ACHN (cell line): ENCODE results near the gene PLXNC1.

Source experiments
- DNase-seq: peaks from one replicate; pipeline ENCODE4 v3.0.0-alpha.2; 2015
- in situ Hi-C: cut with HindIII; loops from 2 replicates; pipeline ENCODE4 v1.10.0; 2017; ENCODE audit warnings: low sequenced_read_pairs, low pct_ligation_motif_present, low pct_unique_long_range_greater_than_20kb

The PLXNC1 gene

DNA sequence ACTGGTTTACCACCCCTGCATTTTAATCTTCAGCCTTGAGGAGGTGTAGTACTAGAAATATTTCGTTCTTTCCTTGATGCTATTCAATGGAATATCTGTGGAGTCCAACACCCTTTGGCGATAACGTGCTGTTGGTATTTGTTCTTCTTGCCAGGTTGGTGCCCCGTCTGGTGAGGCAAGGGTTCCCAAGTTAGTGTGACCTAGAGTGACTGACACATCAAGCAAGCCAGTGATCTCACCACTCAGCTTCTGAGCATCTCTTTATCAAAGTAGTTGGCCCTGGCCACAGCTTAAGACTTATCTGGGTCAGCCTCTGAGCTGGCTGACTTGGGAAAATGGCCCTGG lies 60.2 kb downstream of the PLXNC1 start:
- in situ Hi-C loops, result no loop called here
- DNase-seq, result no peak

DNA sequence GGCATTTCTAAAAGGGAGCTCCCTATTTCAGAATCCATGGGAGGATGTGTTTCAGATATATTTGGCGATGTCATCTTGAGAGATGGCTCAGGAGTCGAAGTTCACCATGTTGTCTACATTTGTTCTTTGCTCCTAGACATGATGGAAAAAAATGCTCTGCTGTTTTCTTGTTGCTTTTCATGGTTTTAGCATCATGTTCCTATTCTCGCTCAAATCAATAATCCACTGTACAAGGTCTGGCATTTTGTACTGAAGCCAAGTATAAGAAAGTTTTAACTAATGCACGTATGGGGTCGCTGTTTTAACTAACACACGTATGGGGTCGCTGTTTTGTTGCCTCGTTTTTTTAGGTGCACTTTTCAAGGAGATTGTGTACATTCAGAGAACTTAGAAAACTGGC lies 60.9 kb downstream of the PLXNC1 start:
- in situ Hi-C loops, result no loop called here
- no peak for DNase-seq

DNA sequence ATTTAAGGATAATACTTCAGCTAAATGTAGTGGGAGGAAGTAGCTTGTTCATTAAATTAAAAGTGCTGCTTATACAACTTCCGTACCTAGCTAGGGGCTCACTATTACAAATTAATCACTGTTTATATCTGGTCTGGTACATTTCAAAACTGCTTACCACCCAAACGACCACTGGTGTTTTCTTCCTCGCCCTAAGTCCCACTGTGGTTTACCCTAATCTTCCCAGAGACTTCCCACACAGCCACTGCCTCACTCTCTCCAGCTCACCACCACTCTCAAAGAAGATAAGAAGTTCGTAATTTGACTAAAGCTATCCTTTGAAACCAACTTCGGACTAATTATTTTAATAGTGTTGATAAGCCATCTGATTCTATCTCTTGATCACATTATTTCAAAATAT lies 62.6 kb downstream of the PLXNC1 start:
- DNase-seq, result no peak
- in situ Hi-C loops, result no loop called here

DNA sequence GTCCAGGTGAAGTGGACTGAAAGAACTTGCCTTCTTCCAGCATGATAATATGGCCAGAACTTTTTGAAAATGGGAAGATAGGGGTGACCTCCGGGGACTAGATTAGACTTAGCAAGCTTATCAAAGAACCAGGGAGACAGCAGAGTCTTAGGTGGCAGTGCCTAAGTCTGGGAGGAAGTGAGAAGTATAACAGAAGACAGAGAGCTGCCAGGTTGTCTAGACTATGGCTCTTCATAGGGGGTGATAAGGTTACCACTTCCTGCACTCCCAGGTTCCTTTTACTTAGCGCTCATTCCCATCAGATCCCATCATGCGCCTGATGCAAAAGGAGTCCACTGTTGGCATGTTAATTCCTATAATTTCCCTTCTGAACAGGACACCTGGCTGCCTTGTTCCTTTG lies 69.9 kb downstream of the PLXNC1 start:
- no peak for DNase-seq
- in situ Hi-C loops, result no loop called here

DNA sequence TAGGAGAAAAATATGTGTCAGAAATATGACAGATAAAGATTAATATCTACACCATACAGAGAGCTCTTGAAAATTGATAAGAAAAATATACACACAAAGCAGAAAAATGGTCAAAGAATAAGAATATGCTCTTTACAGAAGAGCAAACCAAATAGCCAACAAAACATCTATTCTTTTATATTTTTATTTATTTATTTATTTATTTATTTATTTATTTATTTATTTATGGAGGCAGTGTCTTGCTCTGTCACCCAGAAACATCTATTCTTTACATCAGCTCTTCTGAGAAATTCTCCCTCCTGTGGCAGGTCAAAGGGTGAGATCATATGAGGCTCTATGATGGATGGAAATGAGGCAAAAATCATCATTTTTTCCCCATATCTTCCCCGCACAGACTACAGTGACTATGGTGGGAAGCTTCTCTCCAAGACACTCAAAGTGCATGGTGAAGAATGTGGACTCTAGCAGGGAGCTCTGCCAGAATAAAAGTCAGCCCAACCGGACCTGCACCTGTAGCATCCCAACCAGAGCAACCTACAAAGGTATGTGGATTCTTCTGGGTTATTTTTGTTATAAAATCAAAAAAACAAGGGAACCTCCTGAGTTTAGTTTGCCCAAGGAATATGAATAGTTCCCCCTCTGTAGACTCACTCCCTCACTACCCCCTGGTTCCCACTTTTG lies 71.4 kb downstream of the PLXNC1 start:
- in situ Hi-C loops, result no loop called here
- DNase-seq, result no peak

DNA sequence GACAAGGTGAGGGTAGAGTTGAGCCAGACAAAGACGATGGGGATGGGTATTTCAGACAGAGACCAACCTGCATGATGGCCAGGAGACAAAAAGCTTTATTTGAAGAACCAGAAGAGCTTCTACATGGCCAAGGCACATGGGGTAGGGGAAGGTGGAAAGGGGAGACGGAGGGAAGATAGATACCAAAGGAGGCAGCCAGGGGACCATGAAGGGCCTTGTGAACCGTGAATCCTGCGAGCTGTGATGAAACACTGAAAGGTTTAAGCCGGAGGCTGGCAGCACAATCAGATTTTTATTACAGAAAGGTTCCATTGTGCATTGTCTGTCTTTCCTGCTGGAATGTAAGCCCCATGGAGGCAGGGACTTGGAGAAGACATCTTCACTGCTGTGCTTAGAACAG lies 72.4 kb downstream of the PLXNC1 start:
- in situ Hi-C loops, result no loop called here
- no peak for DNase-seq

DNA sequence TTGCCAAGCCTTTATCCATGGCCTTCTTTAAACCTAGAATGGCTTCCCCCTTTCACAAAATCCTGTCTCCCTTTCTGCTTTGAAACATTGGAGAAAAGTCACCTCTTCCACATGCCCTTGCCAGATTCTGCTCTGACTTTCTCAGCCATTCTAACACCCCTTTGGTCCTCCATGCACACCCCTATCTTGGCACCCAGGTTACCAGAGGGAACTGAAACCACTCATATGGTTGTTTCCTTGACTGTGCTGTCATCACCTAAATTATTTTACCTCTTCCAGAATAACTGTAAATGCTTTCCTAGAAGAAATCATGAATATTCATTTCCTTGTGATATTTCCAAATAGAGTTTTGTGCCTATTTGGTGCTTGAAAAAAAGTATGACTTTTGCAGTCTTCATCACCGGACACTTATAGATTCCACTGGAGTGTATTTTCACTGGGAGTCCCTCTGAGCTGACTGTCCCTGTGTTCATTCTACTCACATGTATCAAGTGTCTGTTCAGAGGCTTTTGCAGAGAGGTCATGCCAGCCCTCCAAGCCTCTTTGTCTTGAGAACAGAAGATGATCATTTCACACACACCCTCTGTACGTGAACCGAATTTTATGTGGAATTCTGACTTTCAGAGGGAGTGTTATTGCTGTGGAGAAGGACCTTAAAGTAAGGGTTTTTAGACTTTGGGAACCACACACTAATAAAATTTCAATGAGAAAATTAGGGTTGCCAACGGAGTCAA lies 74.1 kb downstream of the PLXNC1 start:
- in situ Hi-C loops, result no loop called here
- no peak for DNase-seq

DNA sequence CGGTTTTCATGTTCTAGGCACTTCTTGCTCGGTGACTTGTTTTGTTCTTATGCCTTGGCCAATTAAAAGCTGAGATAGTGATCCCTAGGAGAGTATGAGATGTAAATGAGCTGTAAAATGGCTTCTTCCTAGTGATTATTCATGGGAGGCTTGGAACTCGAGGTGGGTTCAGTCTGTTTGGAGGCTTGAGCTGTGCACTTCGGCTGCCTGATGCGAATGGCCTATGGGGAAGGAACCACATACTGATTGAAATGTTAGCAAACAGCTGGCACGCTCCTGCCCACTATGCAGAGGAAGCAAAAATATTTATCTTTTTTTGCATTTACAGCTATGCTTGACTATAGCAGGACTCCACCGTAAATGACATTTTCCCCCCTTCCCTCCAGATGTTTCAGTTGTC lies 75.5 kb downstream of the PLXNC1 start:
- in situ Hi-C loops, result no loop called here
- no peak for DNase-seq

DNA sequence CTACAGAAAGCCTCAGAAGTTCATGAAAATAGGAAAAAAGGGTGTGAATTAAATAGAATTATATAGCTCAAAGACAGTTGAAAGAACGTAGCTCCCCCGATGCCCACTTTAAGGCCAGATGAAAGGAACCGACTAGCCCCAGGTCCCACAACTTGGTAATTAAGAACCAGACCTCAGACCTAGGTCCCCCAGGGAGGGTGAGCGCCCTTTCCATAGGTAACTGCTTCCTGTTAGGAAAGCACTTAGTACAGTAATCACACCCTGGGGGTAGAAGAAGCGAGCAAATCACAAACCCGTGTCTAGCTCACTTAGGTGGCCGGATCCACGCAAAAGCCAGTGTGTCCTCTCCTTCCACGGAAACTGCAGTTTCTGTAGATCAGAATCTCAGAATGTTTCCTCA lies 77.1 kb downstream of the PLXNC1 start:
- in situ Hi-C loops, result no loop called here
- no peak for DNase-seq

DNA sequence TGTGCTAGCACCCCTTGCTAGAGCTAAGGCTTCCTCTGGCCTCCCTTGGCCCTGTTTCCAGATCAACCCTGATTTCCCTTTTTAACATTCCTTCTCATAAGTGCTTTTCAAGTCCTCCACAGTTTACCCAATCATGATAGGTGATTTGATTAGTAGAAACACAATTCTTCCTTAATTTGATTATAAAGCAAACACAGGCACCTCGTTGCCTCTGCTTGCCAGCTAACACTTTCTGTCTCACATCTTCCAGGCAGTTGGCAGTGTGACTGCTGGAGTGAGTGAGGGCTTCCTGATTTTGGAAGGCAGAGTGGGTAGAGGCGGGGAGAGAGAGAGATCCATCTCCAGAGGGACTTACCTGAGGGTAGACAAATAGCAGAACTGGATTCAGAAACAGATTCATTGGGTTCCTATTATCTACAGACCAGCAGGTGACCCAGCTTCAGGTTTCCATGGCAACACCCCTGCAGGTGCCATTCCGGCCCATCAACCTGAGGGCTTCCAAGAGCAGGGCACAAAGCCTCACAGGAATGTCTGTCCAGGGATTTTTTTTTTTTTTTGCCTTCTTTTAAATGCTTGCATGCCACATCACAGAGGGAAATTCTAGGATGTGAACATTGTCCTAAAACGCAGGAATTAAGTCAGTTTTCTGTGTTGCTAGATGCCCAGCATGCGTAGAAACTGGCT lies 77.7 kb downstream of the PLXNC1 start:
- DNase-seq, result no peak

DNA sequence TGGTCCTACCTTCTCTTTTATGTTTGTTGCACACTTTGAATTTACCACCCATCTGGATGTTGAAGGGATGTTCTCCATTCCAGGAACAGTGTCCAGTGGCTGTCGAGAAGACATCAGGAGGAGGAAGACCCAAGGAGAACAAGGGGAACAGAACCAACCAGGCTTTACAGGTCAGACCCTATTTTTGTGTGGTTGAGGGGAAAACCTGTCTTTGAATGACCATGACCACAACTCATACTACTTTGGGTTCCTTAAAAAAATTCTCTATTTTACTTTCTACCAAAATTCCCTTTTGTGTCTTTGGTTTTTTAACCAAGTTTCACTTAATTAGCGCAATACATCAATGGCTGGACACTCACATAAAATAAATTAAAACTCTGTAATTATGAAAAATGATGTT lies 78.7 kb downstream of the PLXNC1 start:
- in situ Hi-C loops, result no loop called here
- no peak for DNase-seq

More for the DNA sequence above, 77.7 kb downstream of the PLXNC1 start:
- in situ Hi-C loops, result no loop called here

DNA sequence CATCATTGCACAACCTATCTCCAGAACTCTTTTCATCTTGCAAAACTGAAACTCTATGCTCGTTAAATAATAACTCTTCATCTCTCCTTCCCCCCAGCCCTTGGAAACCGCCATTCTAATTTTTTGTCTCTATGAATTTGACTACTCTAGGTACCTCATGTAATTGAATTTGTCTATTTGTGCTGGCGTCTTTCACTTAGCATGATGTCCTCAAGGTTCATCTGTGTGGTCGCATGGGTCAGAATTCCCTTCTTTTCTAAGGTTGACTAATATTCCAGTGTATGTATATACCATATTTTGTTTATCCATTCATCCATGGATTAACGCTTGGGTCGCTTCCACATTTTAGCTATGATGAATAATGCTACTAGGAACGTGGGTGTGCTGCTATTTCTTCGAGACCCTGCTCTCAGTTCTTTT lies 80.1 kb downstream of the PLXNC1 start:
- no peak for DNase-seq
- in situ Hi-C loops, result no loop called here

DNA sequence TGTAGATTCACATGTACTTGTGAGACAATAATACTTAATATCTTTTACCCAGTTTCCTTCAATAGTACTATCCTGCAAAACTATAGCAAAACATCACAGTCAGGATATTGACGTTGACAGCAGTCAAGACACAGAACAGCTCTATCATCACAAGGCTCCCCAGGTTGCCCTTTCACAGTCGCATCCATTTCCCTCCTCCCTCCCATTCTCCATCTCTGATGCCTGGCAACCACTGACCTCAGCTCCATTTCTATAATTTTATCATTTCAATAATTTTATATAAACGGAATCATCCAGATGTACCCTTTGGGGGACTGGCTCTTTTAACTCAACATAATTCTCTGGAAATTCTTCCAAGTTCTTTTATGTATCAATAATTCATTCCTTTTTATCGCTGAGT lies 81.5 kb downstream of the PLXNC1 start:
- in situ Hi-C loops, result no loop called here
- DNase-seq, result no peak

DNA sequence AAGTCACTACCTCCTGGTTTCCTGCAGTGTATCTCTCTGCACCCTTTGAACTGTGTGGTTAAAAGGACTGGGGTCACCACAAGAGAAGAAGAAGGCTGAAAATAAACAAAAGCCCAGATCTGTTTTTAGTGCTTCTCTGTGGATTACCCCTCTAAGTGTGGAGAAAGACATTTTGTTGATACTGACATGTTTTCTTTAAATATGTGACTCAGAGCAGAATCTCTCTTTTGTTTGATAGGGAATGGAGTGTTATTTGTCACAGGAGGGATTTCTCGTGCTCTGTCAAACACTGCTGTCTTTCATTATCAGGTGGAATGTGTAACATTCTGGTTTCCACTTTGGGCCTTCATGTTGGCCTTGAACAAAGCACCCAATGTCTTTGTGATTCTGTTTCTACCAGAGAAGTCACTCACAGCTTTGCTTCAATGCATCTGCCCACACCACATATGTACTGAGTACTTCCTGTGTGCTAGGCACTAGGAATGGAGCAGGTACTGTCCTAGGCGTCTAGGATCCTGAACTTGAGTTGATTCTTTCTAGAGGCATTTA lies 82.1 kb downstream of the PLXNC1 start:
- in situ Hi-C loops, result no loop called here
- no peak for DNase-seq

DNA sequence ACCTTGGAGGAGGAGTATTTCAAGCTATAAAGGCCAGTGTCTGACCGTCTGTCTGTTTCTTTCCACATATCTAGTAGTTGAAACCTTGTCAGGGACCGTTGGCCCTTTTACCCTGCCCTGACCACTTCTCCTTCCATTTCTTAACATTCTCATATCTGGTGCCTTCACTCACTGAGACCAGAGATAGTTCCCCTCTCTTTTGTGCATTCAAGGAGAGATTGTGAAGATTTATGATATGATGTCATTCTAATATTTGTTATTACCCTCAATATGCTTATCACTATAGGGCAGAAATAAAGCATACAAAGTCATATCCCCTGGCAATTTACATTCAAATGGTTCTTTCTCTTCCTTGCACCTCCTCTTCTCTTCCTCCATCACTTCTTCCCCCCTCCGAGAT lies 83.3 kb downstream of the PLXNC1 start:
- DNase-seq, result no peak
- in situ Hi-C loops, result no loop called here

DNA sequence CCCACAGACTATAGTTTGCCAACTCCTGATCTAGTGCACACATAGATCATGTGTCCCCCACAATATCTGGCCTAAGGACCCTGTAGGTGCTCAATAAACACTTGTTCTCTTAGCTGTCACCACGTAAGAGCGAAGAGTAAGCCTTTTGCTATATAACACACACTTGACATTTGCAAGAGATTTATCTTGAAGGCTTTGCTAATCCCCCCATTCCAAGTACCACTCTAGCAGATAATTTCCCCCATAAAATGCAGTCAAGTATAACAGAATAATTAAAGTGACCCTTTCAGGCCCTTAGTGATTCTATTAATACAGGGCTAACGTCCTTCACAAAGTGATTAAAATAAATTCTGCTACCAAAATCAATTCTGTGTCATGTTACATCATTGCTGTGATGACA lies 87.5 kb downstream of the PLXNC1 start:
- in situ Hi-C loops, result no loop called here
- DNase-seq, result no peak

DNA sequence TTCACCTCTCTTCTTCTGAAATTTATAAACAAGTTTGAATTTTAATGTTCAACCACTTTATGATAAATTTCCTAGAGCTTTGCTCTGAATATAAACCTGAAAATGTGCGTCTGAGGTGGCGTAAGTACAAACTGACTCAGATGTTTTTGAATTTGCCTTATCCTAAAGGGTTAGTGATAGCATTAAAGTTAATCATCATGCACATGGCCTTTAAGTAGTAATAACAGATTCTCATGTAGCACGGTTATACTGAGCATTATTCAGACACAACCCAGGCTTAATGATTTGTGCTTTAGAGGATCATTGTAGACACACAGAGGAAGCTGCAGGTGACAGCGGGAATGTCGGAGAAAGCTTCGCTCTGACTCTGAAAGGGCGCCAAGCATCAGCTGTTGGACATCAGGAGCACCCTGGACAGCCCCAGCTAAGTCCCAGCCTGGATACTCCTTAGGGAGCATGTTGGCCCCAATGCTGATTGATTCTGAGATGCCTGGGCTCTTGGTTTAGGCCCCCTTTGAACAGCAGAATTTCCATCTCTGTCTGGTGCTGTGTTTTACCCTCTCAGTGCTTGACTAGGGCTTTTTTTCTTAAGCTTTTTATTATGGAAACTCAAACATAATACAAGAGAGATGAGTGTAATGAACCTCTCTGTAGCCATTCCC lies 91.1 kb downstream of the PLXNC1 start:
- in situ Hi-C loops, result no loop called here
- DNase-seq, result no peak

DNA sequence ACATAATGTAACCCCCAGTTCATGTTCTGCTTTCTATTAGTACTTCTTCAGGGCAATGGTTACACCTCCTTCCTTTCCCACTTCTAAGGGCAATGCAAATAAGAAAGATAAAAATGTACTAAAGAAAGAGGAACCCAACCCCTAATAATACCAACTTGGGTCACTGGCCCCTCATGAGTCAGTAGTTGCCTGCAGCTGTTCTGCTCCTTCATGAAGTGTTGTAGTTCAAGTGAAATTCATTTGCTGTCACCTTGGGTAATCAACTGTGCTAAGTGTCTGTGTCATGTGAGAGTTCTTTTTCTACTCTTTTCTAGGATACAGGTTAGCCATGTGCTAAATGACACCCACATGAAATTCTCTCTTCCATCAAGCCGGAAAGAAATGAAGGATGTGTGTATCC lies 91.8 kb downstream of the PLXNC1 start:
- in situ Hi-C loops, result no loop called here
- no peak for DNase-seq

DNA sequence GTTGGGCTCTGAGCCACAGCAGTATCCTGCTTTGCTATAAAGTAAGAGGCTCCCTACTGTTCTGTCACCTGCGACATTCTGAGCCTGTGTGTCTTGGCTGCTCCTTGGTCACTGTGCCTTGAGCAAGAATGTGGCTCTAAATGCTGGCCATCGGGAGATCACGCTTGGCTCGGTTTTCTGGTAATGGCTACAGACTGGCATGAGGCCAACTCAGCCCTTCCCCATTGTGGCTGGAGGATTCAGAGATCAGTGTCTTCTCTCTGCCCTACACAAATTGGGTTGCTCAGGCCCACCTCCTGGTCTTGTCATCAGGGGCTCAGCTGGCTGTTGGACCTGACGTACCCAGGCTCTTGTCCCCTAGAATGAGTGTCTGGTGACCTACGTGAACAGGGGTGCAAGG lies 94.5 kb downstream of the PLXNC1 start:
- in situ Hi-C loops, result no loop called here
- no peak for DNase-seq
